ENCODE results near the gene COLEC11. TPM values are rescaled to one million over a fixed set of nuclear protein-coding genes. Genes with fewer than 3 reads are reported as not detected.

COLEC11 gene
- total RNA-seq, 2 experiments from 2014 or later = 1.7 TPM; not detected in 1

DNA sequence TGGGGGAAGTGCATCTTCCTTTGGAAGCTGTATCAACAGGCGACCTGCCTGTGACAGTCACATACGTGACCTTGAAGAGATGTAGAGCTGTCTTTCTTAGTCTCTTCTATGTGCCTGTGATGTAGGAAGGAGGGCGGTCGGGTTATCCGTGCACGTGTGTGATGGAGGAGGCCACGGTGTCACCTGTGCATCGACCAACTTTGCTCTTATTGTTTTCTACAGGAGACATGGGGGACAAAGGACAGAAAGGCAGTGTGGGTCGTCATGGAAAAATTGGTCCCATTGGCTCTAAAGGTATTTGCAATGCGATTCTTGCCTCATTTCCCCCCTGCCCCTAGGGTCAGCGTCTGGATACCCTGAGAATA lies 42.4 kb downstream of the COLEC11 start:
- DNase-seq (ENCODE audit: low spot score) = no peak
- Histone ChIP-seq H3K4me2 (ENCODE audit: low read length) (no peak overlapping the region), H2AFZ (ENCODE audit: low read length) (no peak overlapping the region), H3K9me2 (ENCODE audit: insufficient read depth, low read length) (no peaks in the 10 kb centered on the region), H3K36me3 (ENCODE audit: insufficient read depth, low read length) (no peaks in the 10 kb centered on the region), H3K4me3 (ENCODE audit: low read depth, low read length, poor library complexity, severe bottlenecking) (no peak overlapping the region), H4K20me1 (ENCODE audit: insufficient read depth, low read length) (no peaks in the 10 kb centered on the region), H3K27ac (ENCODE audit: low read depth, low read length, poor library complexity, severe bottlenecking) (no peak overlapping the region), H3K79me2 (ENCODE audit: insufficient read depth, low read depth, low read length) (no peaks in the 10 kb centered on the region), H3K9me3 (ENCODE audit: low read length) (no peaks in the 10 kb centered on the region), H3K4me1 (ENCODE audit: insufficient read depth, low read length, poor library complexity, severe bottlenecking) (peaks cover 3% of the 10 kb centered on the region)
- CTCF ChIA-PET (ENCODE audit: unreplicated experiment) = no interaction called here
- no peak for TF ChIP-seq EZH2phosphoT487 (IDR thresholded peaks at IDR 0.05; ENCODE audit: borderline replicate concordance, low read depth, low read length)
- TF ChIP-seq CTCF (conservative IDR thresholded peaks at IDR 0.05; ENCODE audit: low read length) = no peak
- intact Hi-C loops (cut with micrococcal nuclease; ENCODE audit: unreplicated experiment) = no loop called here
- POLR2A ChIA-PET = interaction anchor here (0.6 kb wide), 1 partner anchor 27 kb away, joined by 3 read pairs; no protein-coding TSS in a partner anchor
- no TSS peak for BruUV-seq (replicated peaks)

GRCh38 chr2:3637692-3638455 lies 43.0 kb downstream of the COLEC11 start:
- CTCF ChIA-PET (ENCODE audit: unreplicated experiment) = interaction anchor here (0.5 kb wide), 1 partner anchor 589 kb away, joined by 3 read pairs; no protein-coding TSS in a partner anchor
- H3K36me3 ChIP-seq (ENCODE audit: insufficient read depth, low read length) = no peaks in the 10 kb centered on the region

More at GRCh38 chr2:3637692-3638455, 43.0 kb downstream of the COLEC11 start:
- intact Hi-C loops (cut with micrococcal nuclease; ENCODE audit: unreplicated experiment) = no loop called here
- BruUV-seq (replicated peaks) = no TSS peak
- POLR2A ChIA-PET = interaction anchor here (0.6 to 0.8 kb wide), 3 partner anchors 14 to 27 kb away, joined by 3 to 4 read pairs (median 3); no protein-coding TSS in a partner anchor
- no peak overlapping the region for H3K4me3 ChIP-seq (ENCODE audit: low read depth, low read length, poor library complexity, severe bottlenecking)
- H3K9me3 ChIP-seq (ENCODE audit: low read length) = no peaks in the 10 kb centered on the region
- no peak overlapping the region for H3K27ac ChIP-seq (ENCODE audit: low read depth, low read length, poor library complexity, severe bottlenecking)
- H3K79me2 ChIP-seq (ENCODE audit: insufficient read depth, low read depth, low read length) = no peaks in the 10 kb centered on the region
- no peaks in the 10 kb centered on the region for H3K9me2 ChIP-seq (ENCODE audit: insufficient read depth, low read length)
- H3K4me1 ChIP-seq (ENCODE audit: insufficient read depth, low read length, poor library complexity, severe bottlenecking) = peaks cover 3% of the 10 kb centered on the region
- no peaks in the 10 kb centered on the region for H4K20me1 ChIP-seq (ENCODE audit: insufficient read depth, low read length)
- TF ChIP-seq EZH2phosphoT487 (IDR thresholded peaks at IDR 0.05; ENCODE audit: borderline replicate concordance, low read depth, low read length) (no peak), CTCF (conservative IDR thresholded peaks at IDR 0.05; ENCODE audit: low read length) (no peak)
- no peak for DNase-seq (ENCODE audit: low spot score)
- H2AFZ ChIP-seq (ENCODE audit: low read length) = no peak overlapping the region
- H3K4me2 ChIP-seq (ENCODE audit: low read length) = no peak overlapping the region

Measured in OCI-LY7 (cell line).